DOHH2 (cell line): ENCODE measurements around the gene OR51Q1.

Source experiments
- H3F3A ChIP-seq: fragments of 200-600 bp; sonication (generic), shearing (Covaris generic); 2 replicates; pipeline ENCODE4 v1.6.0; 2016; ENCODE audit warnings: antibody characterized with exemption, mild to moderate bottlenecking; ENCODE audit not compliant: control insufficient read depth, insufficient read depth
- H3K27ac ChIP-seq: fragments of 200-600 bp; sonication (generic); 2 replicates; pipeline ENCODE4 v1.5.1; 2014; ENCODE audit warnings: low read depth, mild to moderate bottlenecking, low read length, moderate library complexity
- H3K27me3 ChIP-seq: fragments of 200-600 bp; sonication (generic); 2 replicates; pipeline ENCODE4 v1.6.1; 2014; ENCODE audit warnings: mild to moderate bottlenecking, low read length, mixed read lengths; ENCODE audit not compliant: control insufficient read depth
- H3K36me3 ChIP-seq: fragments of 200-600 bp; sonication (generic); 2 replicates; pipeline ENCODE4 v1.6.1; 2014; ENCODE audit warnings: mild to moderate bottlenecking, low read length, moderate library complexity, mixed read lengths; ENCODE audit not compliant: control insufficient read depth
- H3K4me1 ChIP-seq: fragments of 200-600 bp; sonication (generic); 2 replicates; pipeline ENCODE4 v1.6.1; 2014; ENCODE audit warnings: mild to moderate bottlenecking, low read length, mixed read lengths; ENCODE audit not compliant: control insufficient read depth
- H3K4me2 ChIP-seq: fragments of 200-600 bp; sonication (generic); 2 replicates; pipeline ENCODE4 v1.6.0; 2014; ENCODE audit warnings: mild to moderate bottlenecking, low read length, moderate library complexity
- H3K4me3 ChIP-seq: fragments of 200-600 bp; sonication (generic); 2 replicates; pipeline ENCODE4 v1.5.1; 2014; ENCODE audit warnings: mild to moderate bottlenecking, low read length, mixed read lengths
- H3K79me2 ChIP-seq: fragments of 200-600 bp; sonication (generic); 2 replicates; pipeline ENCODE4 v1.6.1; 2014; ENCODE audit warnings: mild to moderate bottlenecking, low read length, mixed read lengths; ENCODE audit not compliant: control insufficient read depth
- H3K9me2 ChIP-seq: fragments of 200-600 bp; sonication (generic); replicated peaks from 2 replicates; pipeline ENCODE4 v1.6.1; 2014; ENCODE audit warnings: mild to moderate bottlenecking, low read length, mixed read lengths; ENCODE audit not compliant: control insufficient read depth
- H3K9me3 ChIP-seq: fragments of 200-600 bp; sonication (generic); 2 replicates; pipeline ENCODE4 v1.6.1; 2014; ENCODE audit warnings: antibody characterized with exemption, low read length, mixed read lengths; ENCODE audit not compliant: control insufficient read depth, insufficient read depth
- H4K20me1 ChIP-seq: fragments of 200-600 bp; sonication (generic); 2 replicates; pipeline ENCODE4 v1.6.0; 2014; ENCODE audit warnings: low read depth, mild to moderate bottlenecking, antibody characterized with exemption, low read length, moderate library complexity; ENCODE audit not compliant: control insufficient read depth, insufficient read depth
- CTCF ChIP-seq: fragments of 200-600 bp; sonication (generic); IDR thresholded peaks from one replicate; pipeline ENCODE4 v1.5.1; 2014; ENCODE audit warnings: antibody characterized with exemption, mild to moderate bottlenecking, low read depth, low read length; ENCODE audit not compliant: poor library complexity, severe bottlenecking
- EZH2phosphoT487 ChIP-seq: fragments of 200-600 bp; sonication (generic); IDR thresholded peaks from 2 replicates; pipeline ENCODE4 v1.6.1; 2017; ENCODE audit warnings: borderline replicate concordance, mild to moderate bottlenecking, antibody characterized with exemption, low read length, moderate library complexity, mixed read lengths

Gene OR51Q1

DNA sequence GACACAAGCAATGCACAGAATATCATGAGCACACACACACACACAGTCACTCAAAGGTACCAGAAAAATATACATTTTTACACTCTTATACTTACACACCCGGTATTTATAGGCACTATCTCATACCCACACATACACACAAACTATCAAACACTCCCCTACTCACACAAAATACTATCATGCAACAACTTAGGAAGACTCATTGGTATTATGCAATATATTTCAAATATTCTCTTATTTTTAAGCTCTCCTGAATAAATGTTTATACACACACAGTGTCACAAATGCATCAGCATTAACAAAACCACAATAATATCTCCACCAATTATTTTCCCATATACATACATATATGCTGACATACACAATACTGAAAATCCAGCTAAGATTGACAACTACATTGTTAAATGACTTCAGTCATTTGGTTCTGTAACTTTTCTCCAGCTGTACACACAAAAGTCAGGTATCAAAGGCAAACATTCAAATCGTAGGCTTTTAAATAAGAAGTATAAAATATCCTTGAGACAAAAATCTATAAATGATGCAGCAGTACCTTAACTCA, 22.0 kb downstream of the OR51Q1 start:
- Histone ChIP-seq H3F3A (no peaks in the 10 kb centered on the region), H3K79me2 (no peaks in the 10 kb centered on the region), H3K9me3 (no peaks in the 10 kb centered on the region), H3K9me2 (no peaks in the 10 kb centered on the region), H3K4me3 (no peak overlapping the region), H3K27me3 (no peaks in the 10 kb centered on the region), H3K4me1 (no peaks in the 10 kb centered on the region), H3K36me3 (no peaks in the 10 kb centered on the region), H3K4me2 (no peak overlapping the region), H3K27ac (no peak overlapping the region), H4K20me1 (no peaks in the 10 kb centered on the region)
- no peak for TF ChIP-seq CTCF
- no peak for TF ChIP-seq EZH2phosphoT487

DNA sequence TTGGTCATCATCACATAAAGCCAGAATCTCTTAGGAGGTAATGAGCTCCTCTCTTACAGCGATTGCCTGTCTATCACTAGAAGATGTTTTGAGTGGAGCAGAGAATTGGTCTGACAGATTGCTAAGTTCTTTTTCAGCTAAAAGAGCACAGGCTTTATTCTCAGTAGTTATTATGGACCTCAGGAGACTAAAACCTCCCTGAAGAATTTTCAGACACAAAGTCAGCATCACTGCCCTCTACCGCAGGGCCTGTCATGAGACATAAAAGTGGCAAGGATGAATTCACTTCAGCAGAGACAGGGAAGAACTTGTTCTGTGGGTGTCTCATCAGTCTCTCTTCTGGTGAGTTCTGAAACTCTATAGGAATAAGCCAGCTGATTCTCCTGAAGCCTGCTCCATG, 27.1 kb downstream of the OR51Q1 start, which contains the start of gene OR51I2:
Gene OR51I2, plus strand, starts transcription at position 301 of the 400 bp plus-strand sequence. CDS start 4,166 bp downstream, outside the sequence.
- no peaks in the 10 kb centered on the region for H4K20me1 ChIP-seq
- H3K79me2 ChIP-seq = no peaks in the 10 kb centered on the region
- H3K4me3 ChIP-seq = no peak within 1 kb of the TSS
- H3K36me3 ChIP-seq = no peaks in the 10 kb centered on the region
- H3K4me2 ChIP-seq = no peak within 1 kb of the TSS
- H3F3A ChIP-seq = no peaks in the 10 kb centered on the region
- no peak within 1 kb of the TSS for H3K27ac ChIP-seq
- H3K9me2 ChIP-seq = no peaks in the 10 kb centered on the region
- H3K9me3 ChIP-seq = no peaks in the 10 kb centered on the region
- no peak for TF ChIP-seq CTCF
- no peak for TF ChIP-seq EZH2phosphoT487
- H3K4me1 ChIP-seq = no peaks in the 10 kb centered on the region
- no peaks in the 10 kb centered on the region for H3K27me3 ChIP-seq

- H3K27ac ChIP-seq = no peak overlapping the region
- H3K4me1 ChIP-seq = no peaks in the 10 kb centered on the region
- TF ChIP-seq CTCF (no peak), EZH2phosphoT487 (no peak)
- no peaks in the 10 kb centered on the region for H3K27me3 ChIP-seq
- H3K4me3 ChIP-seq = no peak overlapping the region
- H4K20me1 ChIP-seq = no peaks in the 10 kb centered on the region
- no peaks in the 10 kb centered on the region for H3K9me2 ChIP-seq
- H3K36me3 ChIP-seq = no peaks in the 10 kb centered on the region
- H3F3A ChIP-seq = no peaks in the 10 kb centered on the region
- H3K9me3 ChIP-seq = no peaks in the 10 kb centered on the region
- H3K4me2 ChIP-seq = no peak overlapping the region
- H3K79me2 ChIP-seq = no peaks in the 10 kb centered on the region
Measured at GRCh38 chr11:5449432-5449831, 27.5 kb downstream of the OR51Q1 start.
